K562 (cell line): Measurements from ENCODE around the gene RNF112. TPM values are rescaled to one million over a fixed set of nuclear protein-coding genes. Genes with fewer than 3 reads are reported as not detected.

Experiments
- ATAC-seq: fragments of 200-7000 bp; cut with Tn5 transposase; 3 replicates; pipeline ENCODE4 v1.9.1; 2020; ENCODE audit warnings: moderate library complexity
- BruUV-seq: library from RNA; stranded (reverse); fragments of 400-500 nt; replicated peaks from 2 replicates; lab custom pipeline; 2021; lab: Mats Ljungman, UMichigan
- CTCF ChIA-PET: fragments of 300-600 bp; formaldehyde crosslinking; extraction: SDS; loops from one replicate; lab custom pipeline; 2021; ENCODE audit warnings: low intra/inter-chr PET ratio; lab: Yijun Ruan, JAX
- POLR2A ChIA-PET: fragments of 300-600, 350-650 bp; sonication (Branson Sonifier 250); formaldehyde crosslinking; extraction: SDS; loops from one replicate; lab custom pipeline; 2021; ENCODE audit warnings: antibody characterized with exemption, inconsistent platforms; lab: Yijun Ruan, JAX
- DNase-seq, 4 experiments: peaks; one replicate each; pipeline versions ENCODE4 v3.0.0 to v3.0.0-alpha.2; 2011 to 2018; ENCODE audit warnings: low spot score in 3 of 4, mixed read lengths in 3 of 4; ENCODE audit errors: extremely low read depth in 1 of 4
- FAIRE-seq: peaks from 2 replicates; lab custom pipeline; 2011; peaks lifted over from hg19 to GRCh38; lab: Jason Lieb, UNC
- H2AFZ ChIP-seq: 2 replicates; pipeline ENCODE4 v1.6.0; 2011; ENCODE audit warnings: low read depth, low read length, control low read depth, inconsistent platforms
- H3K27ac ChIP-seq: fragments of 200-600 bp; 3 replicates; pipeline ENCODE4 v1.8.0; 2011; ENCODE audit warnings: low read depth, mild to moderate bottlenecking, control low read depth, inconsistent platforms, low read length, moderate library complexity, mixed read lengths; ENCODE audit errors: extremely low read depth
- H3K27me3 ChIP-seq, 2 experiments: fragments of 300-600 bp in 1 of 2; 2 replicates in 1 of 2; 3 replicates in 1 of 2; pipeline versions ENCODE4 v1.6.0 to v1.8.0; 2011; ENCODE audit warnings: inconsistent platforms in 2 of 2, low read length in 2 of 2, mild to moderate bottlenecking in 1 of 2, mixed read lengths in 1 of 2, moderate library complexity in 1 of 2; ENCODE audit not compliant: control insufficient read depth in 2 of 2, insufficient read depth in 2 of 2
- H3K36me3 ChIP-seq: fragments of 300-600 bp; 3 replicates; pipeline ENCODE4 v1.8.0; 2011; ENCODE audit warnings: mild to moderate bottlenecking, low read length, inconsistent platforms; ENCODE audit not compliant: control insufficient read depth, insufficient read depth
- H3K4me1 ChIP-seq, 2 experiments: fragments of 200-600 bp in 1 of 2; replicated peaks in 1 of 2; 2 replicates in 1 of 2; 3 replicates in 1 of 2; pipeline versions ENCODE4 v1.5.1 to v1.8.0; 2011; ENCODE audit warnings: inconsistent platforms in 2 of 2, low read length in 2 of 2, mild to moderate bottlenecking in 1 of 2, mixed read lengths in 1 of 2, moderate library complexity in 1 of 2; ENCODE audit not compliant: control insufficient read depth in 2 of 2, insufficient read depth in 2 of 2
- H3K4me2 ChIP-seq: 2 replicates; pipeline ENCODE4 v1.6.1; 2011; ENCODE audit warnings: low read length, control low read depth, inconsistent platforms, mixed read lengths; ENCODE audit not compliant: insufficient read depth
- H3K4me3 ChIP-seq: fragments of 200-600 bp; sonication (generic), shearing (Covaris generic); 2 replicates; pipeline ENCODE4 v1.5.1; 2016; ENCODE audit warnings: control low read depth, inconsistent platforms
- H3K79me2 ChIP-seq: fragments of 200-600 bp; 3 replicates; pipeline ENCODE4 v1.8.0; 2011; ENCODE audit warnings: low read length, inconsistent platforms; ENCODE audit not compliant: control insufficient read depth, insufficient read depth
- H3K9ac ChIP-seq, 2 experiments: 2 replicates each; pipeline versions ENCODE4 v1.6.0 to v1.6.1; 2011; ENCODE audit warnings: low read depth in 2 of 2, low read length in 2 of 2, control low read depth in 1 of 2, inconsistent platforms in 1 of 2, mild to moderate bottlenecking in 1 of 2, mixed read lengths in 1 of 2; ENCODE audit not compliant: insufficient read depth in 1 of 2
- H3K9me1 ChIP-seq: one replicate; pipeline ENCODE4 v1.6.0; 2011; ENCODE audit warnings: inconsistent platforms, mild to moderate bottlenecking, low read length, moderate library complexity; ENCODE audit not compliant: control insufficient read depth, insufficient read depth
- H3K9me3 ChIP-seq: replicated peaks from 2 replicates; pipeline ENCODE4 v1.5.1; 2011; ENCODE audit warnings: low read depth, low read length, inconsistent platforms; ENCODE audit not compliant: control insufficient read depth, insufficient read depth
- H4K20me1 ChIP-seq: replicated peaks from 2 replicates; pipeline ENCODE4 v1.6.1; 2011; ENCODE audit warnings: low read length, inconsistent platforms, mixed read lengths; ENCODE audit not compliant: control insufficient read depth, insufficient read depth
- HDAC6 ChIP-seq: IDR thresholded peaks from 2 replicates; pipeline ENCODE4 v1.6.1; 2012; ENCODE audit warnings: low read depth, mild to moderate bottlenecking, control low read depth, inconsistent platforms, low read length, moderate library complexity
- HMG20B ChIP-seq: fragments of 250-450 bp; sonication (Bioruptor Pico); IDR thresholded peaks from 2 replicates; pipeline ENCODE4 v1.5.0; 2021; ENCODE audit warnings: mild to moderate bottlenecking
- HNRNPH1 ChIP-seq: fragments of 200-400 bp; formaldehyde crosslinking; optimal IDR thresholded peaks from 2 replicates; pipeline ENCODE3; 2017; ENCODE audit warnings: low read depth, mild to moderate bottlenecking, low read length, moderate library complexity
- JUNB ChIP-seq: fragments of 450-650 bp; formaldehyde crosslinking; conservative IDR thresholded peaks from 2 replicates; pipeline ENCODE4 v1.4.0; 2020; ENCODE audit warnings: mild to moderate bottlenecking
- KDM2B ChIP-seq: fragments of 250-450 bp; sonication (Bioruptor Pico); IDR thresholded peaks from 2 replicates; pipeline ENCODE4 v1.8.0; 2021; ENCODE audit warnings: mild to moderate bottlenecking, moderate library complexity
- NFATC3 ChIP-seq: fragments of 450-650 bp; IDR thresholded peaks from 2 replicates; pipeline ENCODE4 v1.6.1; 2017; ENCODE audit warnings: mild to moderate bottlenecking
- NFE2L1 ChIP-seq: fragments of 450-650 bp; IDR thresholded peaks from 2 replicates; pipeline ENCODE4 v1.6.1; 2016; ENCODE audit warnings: missing genetic modification characterization, low read depth, mild to moderate bottlenecking, missing compliant biosample characterization, moderate library complexity, borderline replicate concordance
- PRPF4 ChIP-seq: fragments of 200-400 bp; formaldehyde crosslinking; IDR thresholded peaks from one replicate; pipeline ENCODE4 v1.6.1; 2017; ENCODE audit warnings: low read length, low read depth, mild to moderate bottlenecking; ENCODE audit not compliant: insufficient read depth, poor library complexity, severe bottlenecking
- SREBF1 ChIP-seq: fragments of 150-350 bp; IDR thresholded peaks from 2 replicates; pipeline ENCODE4 v1.6.1; 2014; ENCODE audit warnings: antibody characterized with exemption, low read depth, low read length, borderline replicate concordance
- TGIF2 ChIP-seq: sonication (generic); formaldehyde crosslinking; IDR thresholded peaks from 2 replicates; pipeline ENCODE4 v1.8.1; 2022; ENCODE audit warnings: mild to moderate bottlenecking, missing genetic modification reagents, moderate library complexity
- ZNF24 ChIP-seq: fragments of 450-650 bp; IDR thresholded peaks from 2 replicates; pipeline ENCODE4 v1.6.1; 2016
- ZZZ3 ChIP-seq: fragments of 450-650 bp; IDR thresholded peaks from 2 replicates; pipeline ENCODE4 v1.6.1; 2016; ENCODE audit warnings: antibody characterized with exemption, mild to moderate bottlenecking, moderate library complexity
- WGBS: fragments of 100-300 bp; shearing (Covaris generic); methylation state at CpG from one replicate; pipeline ENCODE4 v1.1.6; 2016; ENCODE audit warnings: low coverage, mixed read lengths; ENCODE audit not compliant: insufficient coverage; ENCODE audit errors: missing lambda C conversion rate; 5-methylcytosine and 5-hydroxymethylcytosine counted together
- in situ Hi-C: fragments of 300-500 bp; cut with MboI; formaldehyde crosslinking; loops from 4 replicates; pipeline ENCODE4 v1.15.0; 2018; ENCODE audit warnings: inconsistent platforms, mixed read lengths
- intact Hi-C: fragments of 100-400 bp; cut with micrococcal nuclease; formaldehyde crosslinking; loops from 2 replicates; pipeline ENCODE4 v1.14.2; 2022
- polyA plus RNA-seq, 8 experiments: library from polyadenylated mRNA; depleted of rRNA in 4 of 8; stranded (reverse) in 5 of 8; unstranded in 3 of 8; fragments of >200 nt; fragmentation: Nextera tagmentation in 2 of 8; fragmentation: Illumina TruSeq in 1 of 8; extraction: Ambion mirVana in 2 of 8; extraction: Trizol in 1 of 8; gene quantifications; 2 replicates each; pipeline versions ENCODE4 v1.2.1 to v1.2.3, GENCODE V29; 2011 to 2014; ENCODE audit warnings: inconsistent platforms in 1 of 8, missing spikeins in 1 of 8
- total RNA-seq, 7 experiments: library from RNA; depleted of rRNA in 6 of 7; stranded (reverse); fragments of >200 nt in 6 of 7; fragmentation: Illumina TruSeq in 2 of 7; extraction: Trizol in 2 of 7; gene quantifications; 2 replicates each; pipeline versions ENCODE4 v1.2.1 to v1.2.3, GENCODE V29; 2011 to 2021; ENCODE audit warnings: low replicate concordance in 1 of 7
- TF ChIP-seq, protein P1 (sequence below): fragments of 250-450 bp; sonication (Bioruptor Pico); IDR thresholded peaks from 2 replicates; pipeline ENCODE4 v1.8.0; 2021; ENCODE audit warnings: moderate library complexity, mild to moderate bottlenecking, inconsistent platforms

The RNF112 gene
- total and polyA plus RNA-seq, 9 of the 15 experiments (the other 6 are each of a cell fraction or from before 2014, with no cell fraction given): 0.05 TPM; not detected in 8

GRCh38 chr17:19464031-19465026 lies 53.3 kb downstream of the RNF112 start:
- no peak overlapping the region for H3K4me2 ChIP-seq
- no peak overlapping the region for H3K4me3 ChIP-seq
- ATAC-seq (no peak), DNase-seq (no peak), FAIRE-seq (no peak)
- intact Hi-C loops: no loop called here
- 0% methylated on average over 10 of the region's 14 CpGs for WGBS
- H3K27ac ChIP-seq: no peak overlapping the region
- no peaks in the 10 kb centered on the region for H3K4me1 ChIP-seq
- no peaks in the 10 kb centered on the region for H3K36me3 ChIP-seq
- H3K27me3 ChIP-seq: peaks cover 0 to 9% of the 10 kb centered on the region in 2 experiments; a peak in 1 of 5 replicates
- H3K9me1 ChIP-seq: no peaks in the 10 kb centered on the region
- in situ Hi-C loops: no loop called here
- TF ChIP-seq ZNF24 (no peak), SREBF1 (no peak), HNRNPH1 (no peak), HMG20B (no peak), NFATC3 (no peak), PRPF4 (no peak), HDAC6 (no peak), NFE2L1 (tag) (no peak), KDM2B (CRISPR knock-in tag) (no peak), TGIF2 (no peak), ZZZ3 (no peak), JUNB (CRISPR knock-in tag) (no peak)
- TF ChIP-seq, protein P1, sequence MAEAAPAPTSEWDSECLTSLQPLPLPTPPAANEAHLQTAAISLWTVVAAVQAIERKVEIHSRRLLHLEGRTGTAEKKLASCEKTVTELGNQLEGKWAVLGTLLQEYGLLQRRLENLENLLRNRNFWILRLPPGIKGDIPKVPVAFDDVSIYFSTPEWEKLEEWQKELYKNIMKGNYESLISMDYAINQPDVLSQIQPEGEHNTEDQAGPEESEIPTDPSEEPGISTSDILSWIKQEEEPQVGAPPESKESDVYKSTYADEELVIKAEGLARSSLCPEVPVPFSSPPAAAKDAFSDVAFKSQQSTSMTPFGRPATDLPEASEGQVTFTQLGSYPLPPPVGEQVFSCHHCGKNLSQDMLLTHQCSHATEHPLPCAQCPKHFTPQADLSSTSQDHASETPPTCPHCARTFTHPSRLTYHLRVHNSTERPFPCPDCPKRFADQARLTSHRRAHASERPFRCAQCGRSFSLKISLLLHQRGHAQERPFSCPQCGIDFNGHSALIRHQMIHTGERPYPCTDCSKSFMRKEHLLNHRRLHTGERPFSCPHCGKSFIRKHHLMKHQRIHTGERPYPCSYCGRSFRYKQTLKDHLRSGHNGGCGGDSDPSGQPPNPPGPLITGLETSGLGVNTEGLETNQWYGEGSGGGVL (CRISPR knock-in tag): no peak
- H2AFZ ChIP-seq: no peak overlapping the region
- BruUV-seq: no TSS peak
- H3K9me3 ChIP-seq: no peaks in the 10 kb centered on the region
- no peak overlapping the region for H3K9ac ChIP-seq
- CTCF ChIA-PET: no interaction called here
- POLR2A ChIA-PET: no interaction called here
- H3K79me2 ChIP-seq: no peaks in the 10 kb centered on the region
- H4K20me1 ChIP-seq: no peaks in the 10 kb centered on the region
